AG04449 (cell line): ENCODE data around the gene AKAP7.
"Not testable (repeated sequence)": the region's sequence is repeated elsewhere in the genome, so short reads cannot be mapped to it uniquely, and the experiment has no call there.

Experiments
- CTCF ChIA-PET: fragments of 350-600 bp; formaldehyde crosslinking; extraction: SDS; loops from one replicate; lab custom pipeline; 2021; ENCODE audit warnings: antibody characterized with exemption; lab: Yijun Ruan, JAX
- POLR2A ChIA-PET: fragments of 400-600, 350-600 bp; formaldehyde crosslinking; extraction: SDS; loops from one replicate; lab custom pipeline; 2020; ENCODE audit warnings: antibody characterized with exemption, inconsistent platforms; lab: Yijun Ruan, JAX
- DNase-seq: peaks from one replicate; pipeline ENCODE4 v3.0.0-alpha.2; 2010; ENCODE audit warnings: low read depth, low spot score
- H3K4me3 ChIP-seq: 2 replicates; pipeline ENCODE4 v1.5.1; 2011; ENCODE audit warnings: low read depth, mild to moderate bottlenecking, control low read depth, low read length
- CTCF ChIP-seq: IDR thresholded peaks from one replicate; pipeline ENCODE4 v1.5.1; 2011; ENCODE audit warnings: mild to moderate bottlenecking, moderate library complexity, low read length, control low read depth, inconsistent platforms; ENCODE audit not compliant: insufficient read depth; ENCODE audit errors: missing control alignments

AKAP7 gene

DNA sequence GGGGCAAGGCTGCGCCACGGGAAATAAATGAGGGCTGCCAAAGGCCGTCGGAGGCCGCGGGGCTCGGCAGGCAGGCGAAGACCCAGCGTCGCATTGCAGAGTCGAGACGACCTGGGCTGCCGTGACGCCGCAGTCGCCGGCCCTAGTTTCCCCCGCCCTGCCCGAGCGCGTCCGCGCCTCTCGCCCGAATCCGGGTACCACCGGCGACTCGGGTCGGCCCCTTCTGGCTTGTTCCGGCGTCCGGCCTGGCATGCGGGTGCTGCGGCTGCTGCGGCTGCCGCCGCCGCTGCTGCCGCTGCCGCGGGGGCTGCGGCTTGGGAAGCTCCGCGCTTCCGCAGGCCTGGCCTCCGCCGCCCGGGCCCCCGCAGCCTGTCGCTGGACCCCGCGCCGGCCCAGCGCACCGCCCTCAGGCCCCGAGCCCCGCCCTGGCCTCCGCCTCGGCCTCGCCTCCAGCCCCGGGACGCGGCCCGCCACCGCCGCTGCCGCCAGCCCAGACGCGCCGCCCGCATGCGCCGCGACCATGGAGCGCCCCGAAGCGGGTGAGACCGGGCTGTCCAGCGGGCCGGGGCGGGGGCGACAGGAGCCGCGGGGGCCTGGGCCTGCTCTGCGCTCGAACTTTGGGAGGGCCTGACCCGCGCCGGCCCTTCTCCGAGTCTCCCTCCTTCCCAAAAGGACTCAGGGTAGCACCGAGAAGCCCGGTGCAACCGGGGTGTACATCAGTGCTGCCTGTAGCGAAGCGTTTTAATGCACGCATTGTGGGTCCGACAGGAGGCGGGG, at the start of gene AKAP7:
Gene AKAP7, plus strand, starts transcription at position 224 of the 777 bp plus-strand sequence. Its CDS starts 297 bp downstream, at position 521.
- POLR2A ChIA-PET: no interaction called here
- H3K4me3 ChIP-seq: peak within 1 kb of the TSS; percentile 73
- no peak for TF ChIP-seq CTCF
- no peak for DNase-seq
- CTCF ChIA-PET: no interaction called here

- DNase-seq, POLR2A ChIA-PET, CTCF ChIA-PET, H3K4me3 ChIP-seq: not testable (repeated sequence)
These were observed 44.9 kb upstream of the AKAP7 start for GRCh38 chr6:131090339-131090738.

- POLR2A ChIA-PET, DNase-seq, H3K4me3 ChIP-seq, CTCF ChIA-PET: not testable (repeated sequence)
These were observed 43.3 kb upstream of the AKAP7 start for GRCh38 chr6:131091944-131092343.

GRCh38 chr6:131093334-131093733, 41.9 kb upstream of the AKAP7 start:
- TF ChIP-seq CTCF: no peak
- H3K4me3 ChIP-seq: no peak overlapping the region
- POLR2A ChIA-PET: no interaction called here
- CTCF ChIA-PET: no interaction called here
- no peak for DNase-seq

- no peak for TF ChIP-seq CTCF
- no peak overlapping the region for H3K4me3 ChIP-seq
- ChIA-PET POLR2A (no interaction called here), CTCF (interaction anchor here (1.1 kb wide), 1 partner anchor 13 kb away, joined by 3 read pairs; no protein-coding TSS in a partner anchor)
- no peak for DNase-seq
These were observed 38.5 kb upstream of the AKAP7 start for GRCh38 chr6:131096786-131097185.

DNA sequence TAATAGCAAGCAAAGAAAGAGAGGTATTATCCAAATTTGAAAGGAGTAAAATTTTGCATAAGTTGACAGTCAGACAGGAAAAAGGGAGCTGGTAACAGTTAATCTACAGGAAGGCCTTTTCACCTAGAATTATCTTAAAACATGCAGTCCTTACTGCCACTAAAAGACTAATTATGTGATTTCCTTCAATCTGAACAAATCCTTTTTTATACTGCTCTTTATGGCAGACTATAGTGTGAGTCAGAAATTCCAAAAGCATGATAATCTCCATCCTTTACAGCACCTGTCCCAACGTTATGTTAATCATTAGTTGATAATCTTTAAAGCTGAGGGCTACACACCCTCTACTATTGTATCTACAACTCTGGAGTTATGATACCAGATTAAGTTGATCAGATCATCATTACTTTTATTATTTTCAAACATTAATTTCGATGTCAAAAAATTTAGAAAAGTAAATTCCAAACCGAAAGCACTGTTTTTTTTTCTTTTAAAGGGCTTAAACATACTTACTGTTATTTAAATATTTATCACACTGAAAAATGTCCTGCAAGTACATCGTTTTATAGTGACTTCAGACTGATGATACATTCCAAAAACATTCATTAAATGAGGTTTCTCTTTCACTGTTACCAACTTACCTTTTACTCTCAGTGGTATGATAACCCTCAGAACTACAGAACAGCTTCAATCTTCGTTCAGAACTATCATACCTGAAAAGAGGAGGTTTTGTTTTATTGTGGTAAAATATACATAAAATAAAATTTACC, 33.2 kb upstream of the AKAP7 start:
- no peak overlapping the region for H3K4me3 ChIP-seq
- DNase-seq: no peak
- POLR2A ChIA-PET: no interaction called here
- TF ChIP-seq CTCF: no peak
- CTCF ChIA-PET: interaction anchor here (1.1 to 1.2 kb wide), 2 partner anchors 14 to 15 kb away, joined by 3 to 4 read pairs; no protein-coding TSS in a partner anchor

DNA sequence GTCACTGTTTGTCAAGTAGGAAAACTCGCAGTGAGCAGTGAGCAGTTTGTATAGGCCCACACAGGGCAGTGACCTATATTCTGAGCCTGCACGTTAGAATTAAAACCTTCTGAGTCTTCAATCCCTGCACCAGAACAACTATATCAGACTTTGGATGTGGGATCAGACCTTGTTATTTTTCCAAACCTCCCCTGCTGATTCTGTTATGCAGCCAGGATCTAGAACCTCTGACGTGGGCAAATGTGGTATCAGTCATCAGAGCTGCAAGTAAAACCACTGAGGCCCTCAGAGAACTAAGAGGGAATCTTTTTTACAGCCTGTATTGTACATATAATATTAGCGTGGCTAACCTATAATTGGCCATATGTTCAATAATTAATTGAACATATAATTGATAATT, 32.0 kb upstream of the AKAP7 start:
- no peak overlapping the region for H3K4me3 ChIP-seq
- ChIA-PET CTCF (interaction anchor here (1.4 kb wide), 1 partner anchor 218 kb away, joined by 6 read pairs; no protein-coding TSS in a partner anchor), POLR2A (no interaction called here)
- no peak for TF ChIP-seq CTCF
- no peak for DNase-seq
